GF-D8 (cell line): ENCODE results near the gene PAX5.

ENCODE experiments used
- DNase-seq: peaks from one replicate; lab custom pipeline; 2025; lab: John Stamatoyannopoulos, UW

Gene PAX5

GRCh38 chr9:36808251-36808650 is 225.8 kb downstream of the PAX5 start:
- peak; percentile 5 for DNase-seq

GRCh38 chr9:36803961-36804360 is 230.1 kb downstream of the PAX5 start:
- no peak for DNase-seq

- DNase-seq: no peak
Observed at GRCh38 chr9:36802201-36802920, 231.7 kb downstream of the PAX5 start.

GRCh38 chr9:36800455-36800854 is 233.6 kb downstream of the PAX5 start:
- DNase-seq: no peak

- DNase-seq: no peak
Observed at GRCh38 chr9:36798350-36799065, 235.6 kb downstream of the PAX5 start.

- no peak for DNase-seq
Observed at GRCh38 chr9:36797471-36798220, 236.4 kb downstream of the PAX5 start.

GRCh38 chr9:36796671-36797419 is 237.2 kb downstream of the PAX5 start:
- DNase-seq: no peak

GRCh38 chr9:36794461-36794860 is 239.6 kb downstream of the PAX5 start:
- DNase-seq: no peak

- DNase-seq: no peak
Observed at GRCh38 chr9:36793277-36793676, 240.8 kb downstream of the PAX5 start.

GRCh38 chr9:36791222-36791950 is 242.7 kb downstream of the PAX5 start:
- no peak for DNase-seq

- DNase-seq: no peak
Observed at GRCh38 chr9:36789886-36790285, 244.2 kb downstream of the PAX5 start.

GRCh38 chr9:36788534-36788933 is 245.5 kb downstream of the PAX5 start:
- DNase-seq: no peak

GRCh38 chr9:36787709-36788108 is 246.4 kb downstream of the PAX5 start:
- DNase-seq: no peak
